Fibroblast of skin of right quadriceps (primary cell): ENCODE measurements around the gene STAB1.
A peak's percentile ranks its signal among the peaks of the same experiment; 100 is the strongest.

Experiments
- DNase-seq: peaks from one replicate; pipeline ENCODE4 v3.0.0-alpha.2; 2013

Gene STAB1

DNA sequence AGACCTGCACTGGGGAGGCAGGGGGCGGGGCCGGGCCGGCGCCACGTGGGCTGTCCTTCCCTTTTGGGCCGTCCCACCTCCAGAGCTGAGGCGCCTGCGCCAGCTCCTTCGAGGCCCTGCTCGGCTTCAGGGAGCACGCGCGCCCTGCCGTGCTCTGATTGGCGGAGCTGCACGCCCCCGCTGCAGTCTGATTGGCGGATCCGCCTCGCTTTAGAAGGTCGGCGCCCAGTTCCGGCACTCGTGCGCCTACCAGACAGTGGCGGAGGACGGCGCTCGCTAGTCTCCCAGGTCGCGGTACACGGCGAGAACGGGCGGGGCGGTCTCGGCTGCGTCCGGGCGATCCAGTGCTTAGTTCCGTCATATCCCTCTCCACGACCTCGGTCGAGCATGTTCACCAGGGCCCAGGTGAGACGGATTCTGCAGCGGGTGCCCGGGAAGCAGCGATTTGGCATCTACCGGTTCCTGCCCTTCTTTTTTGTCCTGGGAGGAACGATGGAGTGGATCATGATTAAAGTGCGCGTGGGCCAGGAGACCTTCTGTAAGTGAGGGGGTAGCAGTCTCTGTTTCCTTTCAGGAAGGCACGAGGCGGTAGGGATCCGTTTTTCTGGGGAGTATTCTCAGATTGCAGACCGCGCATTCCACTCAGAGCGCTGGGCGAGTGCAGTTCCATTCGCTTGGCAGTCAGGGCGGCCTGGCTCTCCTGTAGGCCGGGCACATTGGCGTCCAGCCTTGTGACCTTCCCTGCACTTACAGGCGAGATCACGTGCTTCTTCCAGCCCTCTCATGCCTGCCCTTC lies 41.4 kb downstream of the STAB1 start, which contains the start of gene UQCC5:
Gene UQCC5, plus strand, starts transcription at position 237 of the 796 bp plus-strand sequence. Its CDS starts 151 bp downstream, at position 388.
- DNase-seq: peak; percentile 99

DNA sequence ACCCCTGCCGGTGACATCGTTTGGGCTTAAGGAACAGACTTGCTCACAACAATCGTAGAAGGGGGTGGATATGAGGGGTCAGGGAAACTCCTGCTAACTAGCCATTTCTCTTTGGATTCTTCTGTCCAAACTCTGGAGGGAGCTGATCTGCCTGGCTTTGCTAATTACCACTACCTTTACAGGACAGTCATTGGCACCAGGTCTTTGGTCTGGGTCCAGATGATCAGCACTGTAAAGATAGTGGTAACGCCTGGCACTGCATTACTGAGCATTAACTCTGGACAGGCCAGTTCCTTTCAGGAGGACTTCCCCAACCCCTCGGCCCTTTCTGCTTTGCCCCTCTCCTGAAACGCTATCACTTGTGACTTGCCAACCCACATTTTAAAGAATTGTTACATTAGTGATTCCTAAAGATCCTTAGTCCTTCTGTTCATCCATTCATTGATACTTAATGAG lies 42.1 kb downstream of the STAB1 start:
- no peak for DNase-seq

DNA sequence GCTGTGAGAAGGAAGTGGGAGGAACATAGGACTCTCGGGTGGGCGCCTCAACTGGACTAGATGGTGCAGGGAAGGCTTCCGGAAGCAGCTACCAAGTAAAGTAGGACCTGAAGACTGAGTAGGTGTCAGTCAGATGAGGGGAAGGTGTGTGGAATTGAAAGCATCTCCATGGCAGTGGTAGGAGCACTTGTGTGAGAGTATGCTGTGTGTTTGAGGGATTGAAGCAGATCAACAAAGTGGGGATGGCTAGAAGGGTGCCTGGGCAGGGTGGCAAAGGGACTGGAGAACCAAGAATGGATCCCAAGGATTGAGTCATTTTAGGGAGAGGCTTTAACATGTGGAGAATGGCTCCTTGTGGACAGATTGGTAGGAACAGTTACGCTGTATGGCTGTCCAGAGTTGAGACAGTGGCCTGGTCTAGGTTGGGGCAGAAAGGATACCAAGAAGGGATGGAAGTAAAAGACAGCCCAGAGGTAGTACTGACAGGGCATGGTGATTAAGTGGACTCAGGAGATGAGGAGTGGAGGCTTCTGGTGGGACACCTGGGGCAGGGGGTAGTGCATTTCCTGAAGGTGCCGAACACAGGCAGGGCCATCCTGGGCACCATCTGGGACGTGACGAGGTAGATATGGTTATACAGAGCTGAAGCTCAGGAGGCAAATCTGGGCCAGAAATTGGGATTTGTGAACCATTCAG lies 42.7 kb downstream of the STAB1 start:
- DNase-seq: no peak

DNA sequence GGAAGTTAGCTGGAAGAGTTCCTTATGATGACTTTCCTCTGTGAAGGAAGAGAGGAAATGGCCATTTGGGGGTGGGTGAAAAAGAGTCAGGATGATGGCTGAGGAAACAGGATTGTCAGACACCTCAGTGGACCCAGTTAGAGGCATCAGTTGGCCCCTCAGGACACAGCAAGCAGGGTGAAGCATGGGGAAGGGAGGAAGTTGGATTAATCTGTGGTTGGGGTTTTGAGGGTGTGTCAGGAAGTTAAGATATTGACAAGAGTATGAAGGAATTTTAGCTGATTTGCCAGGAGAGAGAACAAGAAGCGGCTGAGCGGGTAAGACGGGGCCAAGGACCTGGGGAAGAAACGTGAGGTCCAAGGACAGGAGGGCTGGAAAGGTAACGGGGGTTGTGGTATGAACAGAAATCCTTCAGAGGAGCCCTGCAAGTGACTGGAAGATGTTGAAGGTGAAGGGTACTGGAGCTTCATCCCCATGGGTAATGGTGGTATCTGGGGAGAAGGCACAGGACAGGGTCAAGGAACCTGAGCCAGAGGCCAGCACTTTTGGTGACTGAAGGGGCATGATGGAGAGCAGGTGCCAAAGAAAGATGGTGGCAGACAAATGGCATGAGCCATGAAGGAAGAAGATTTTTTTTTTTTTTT lies 44.0 kb downstream of the STAB1 start:
- DNase-seq: no peak

DNA sequence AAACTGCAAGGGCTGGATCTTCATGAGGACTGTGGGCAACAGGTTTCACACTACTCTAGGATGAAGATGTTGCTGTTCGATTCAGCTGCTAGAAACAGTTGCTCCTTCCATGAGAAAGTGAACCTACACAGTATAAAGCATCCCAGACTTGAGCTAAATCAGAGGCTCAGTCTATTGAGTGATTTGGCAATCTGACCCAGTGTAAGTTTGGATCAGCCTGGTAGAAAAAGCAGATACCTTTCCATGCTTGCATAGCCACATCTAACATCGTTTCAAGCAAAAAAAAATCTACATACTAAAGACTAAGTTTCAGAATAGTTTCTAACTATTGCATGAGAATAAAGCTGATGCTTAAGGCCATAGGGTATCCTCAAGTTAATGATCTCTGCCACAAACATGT lies 45.9 kb downstream of the STAB1 start:
- no peak for DNase-seq

DNA sequence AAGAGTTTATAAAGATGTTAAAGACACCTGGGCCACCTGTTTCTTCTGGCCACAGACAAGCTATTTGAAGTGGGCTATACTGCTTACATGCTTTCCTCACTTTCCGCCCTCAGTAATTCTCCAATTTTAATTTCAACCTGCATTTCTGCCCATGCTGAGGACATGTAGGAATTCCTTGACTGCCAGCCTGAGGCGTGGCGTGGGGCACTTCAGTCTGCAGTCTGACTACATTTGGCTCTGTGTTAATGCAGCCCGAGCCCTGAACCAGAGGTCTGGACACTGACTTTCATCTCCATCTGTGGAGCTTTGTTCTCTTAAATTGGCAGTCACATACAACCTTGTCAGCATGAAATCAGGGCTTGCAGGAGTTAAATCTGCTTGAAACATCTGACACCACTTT lies 49.8 kb downstream of the STAB1 start:
- DNase-seq: no peak

DNA sequence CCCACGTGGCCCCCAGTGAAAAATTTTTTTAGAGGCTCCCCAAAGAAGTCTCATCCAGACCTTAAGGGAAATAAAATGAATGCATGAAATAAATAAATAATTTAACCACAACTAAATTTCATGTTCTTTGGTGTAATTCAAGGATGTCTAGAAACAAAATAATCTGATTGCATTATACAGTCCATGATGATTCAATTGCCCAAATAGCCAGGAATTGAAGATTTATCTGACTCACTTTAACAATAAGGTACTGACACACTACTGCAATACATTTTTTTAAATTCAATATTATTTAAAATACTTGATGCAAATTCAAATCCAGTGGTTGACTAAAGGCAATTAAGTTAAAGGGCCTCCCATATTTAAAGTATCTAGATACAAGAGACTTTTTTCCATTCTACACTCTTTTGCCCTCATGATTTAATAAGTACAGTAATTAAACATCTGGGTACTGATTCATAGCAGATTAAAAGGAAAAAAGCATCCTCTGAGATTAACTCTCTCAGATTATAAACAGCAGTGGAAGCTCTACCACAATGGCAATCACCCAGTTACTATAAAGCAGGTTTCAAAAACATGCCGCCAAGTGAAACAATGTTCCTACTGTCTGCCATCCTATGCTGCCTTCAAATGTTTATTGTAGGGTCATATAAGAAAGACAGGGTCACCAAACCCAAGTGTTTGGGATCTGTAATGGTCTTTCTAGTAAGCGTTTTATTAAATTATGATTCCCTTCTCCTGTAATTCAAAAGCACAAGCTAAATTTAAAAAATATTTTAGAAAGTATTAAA lies 51.2 kb downstream of the STAB1 start:
- peak; percentile 16 for DNase-seq

DNA sequence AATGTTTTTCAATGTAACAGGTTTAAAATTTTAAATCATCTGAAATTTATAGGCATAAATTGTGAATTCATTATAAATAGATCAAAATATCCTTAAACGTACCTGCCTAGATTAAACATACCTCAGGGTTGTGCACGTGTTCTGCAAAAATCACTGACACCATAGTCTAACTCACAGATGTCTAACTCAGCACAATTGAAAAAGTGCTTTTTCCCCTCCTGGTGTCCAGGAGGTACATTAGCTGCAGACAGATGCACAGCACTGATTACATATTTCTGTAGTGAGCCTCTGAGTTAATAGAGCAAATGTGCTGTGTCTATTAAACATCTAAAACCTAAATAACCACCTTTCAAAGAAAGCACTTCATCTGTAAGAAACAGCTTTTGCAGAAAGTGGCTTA lies 52.0 kb downstream of the STAB1 start:
- no peak for DNase-seq

DNA sequence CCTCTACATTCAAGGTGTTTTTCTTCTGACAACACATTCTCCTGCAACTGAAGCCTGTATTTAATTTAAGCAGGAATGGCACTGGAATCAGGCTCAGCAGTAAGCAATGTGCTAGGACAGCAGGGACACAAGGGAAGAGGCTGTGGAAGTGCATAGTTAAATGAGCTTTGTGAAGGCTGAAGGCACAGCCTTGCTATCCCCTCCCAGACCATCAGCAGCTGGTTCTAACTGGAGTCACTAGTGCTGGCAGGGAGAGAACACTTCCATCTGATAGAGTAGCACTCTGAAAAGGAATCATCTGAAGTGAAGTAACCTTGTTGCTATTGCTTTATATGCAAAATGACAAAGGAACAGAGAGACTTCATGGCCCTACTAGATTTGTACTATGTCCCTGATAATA lies 56.0 kb downstream of the STAB1 start:
- DNase-seq: no peak

DNA sequence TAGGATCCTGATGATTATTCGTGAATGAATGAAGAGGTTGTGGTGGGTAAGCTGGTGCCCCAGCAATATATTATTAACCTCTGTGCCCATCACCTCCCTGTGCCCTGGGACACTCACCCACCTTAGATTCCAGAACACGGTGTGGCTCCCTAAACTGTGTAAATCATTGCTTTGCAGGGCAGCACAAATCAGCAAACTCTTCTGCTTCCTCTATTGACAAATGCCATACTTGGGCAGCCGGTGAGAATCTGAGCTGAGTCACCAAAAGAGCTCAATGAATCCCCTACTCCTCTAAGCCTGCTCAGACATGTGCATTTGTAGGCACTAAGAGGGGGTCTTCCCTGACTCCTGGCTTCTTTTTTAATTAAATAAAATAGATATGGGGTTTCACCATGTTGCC lies 57.0 kb downstream of the STAB1 start:
- DNase-seq: no peak

DNA sequence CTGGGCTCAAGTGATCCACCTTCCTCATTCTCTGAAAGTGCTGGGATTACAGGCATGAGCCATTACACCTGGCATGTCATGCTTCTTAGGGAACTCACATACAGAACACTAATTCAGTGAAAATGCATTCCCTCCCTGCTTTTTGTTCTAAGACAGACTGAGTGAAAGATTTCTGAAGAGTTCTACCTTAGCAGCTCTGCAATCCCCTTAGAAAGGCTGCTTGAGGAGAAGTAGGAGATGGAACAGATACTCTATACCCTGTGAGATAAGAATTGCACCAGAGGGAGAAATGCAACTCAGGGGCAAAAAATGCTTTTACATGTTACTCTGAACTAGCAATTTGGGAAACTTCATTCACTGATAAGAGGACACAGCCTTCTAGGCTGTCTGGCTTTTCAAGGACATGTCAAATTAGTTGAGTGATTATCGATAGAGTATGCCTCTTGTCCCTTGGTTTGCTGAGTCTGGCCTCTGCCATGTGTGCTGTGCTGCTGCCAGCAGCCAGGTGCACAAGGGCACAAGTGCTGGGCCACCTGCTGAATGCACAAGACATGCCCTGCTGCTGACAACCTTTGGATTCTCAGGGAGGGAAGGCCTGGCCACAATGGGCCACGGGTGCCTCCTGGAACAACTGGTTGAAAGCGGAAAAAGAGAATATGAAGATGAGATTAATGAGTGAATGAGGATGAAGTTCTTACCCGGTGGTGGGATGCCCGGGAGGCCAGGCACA lies 59.1 kb downstream of the STAB1 start:
- DNase-seq: no peak

DNA sequence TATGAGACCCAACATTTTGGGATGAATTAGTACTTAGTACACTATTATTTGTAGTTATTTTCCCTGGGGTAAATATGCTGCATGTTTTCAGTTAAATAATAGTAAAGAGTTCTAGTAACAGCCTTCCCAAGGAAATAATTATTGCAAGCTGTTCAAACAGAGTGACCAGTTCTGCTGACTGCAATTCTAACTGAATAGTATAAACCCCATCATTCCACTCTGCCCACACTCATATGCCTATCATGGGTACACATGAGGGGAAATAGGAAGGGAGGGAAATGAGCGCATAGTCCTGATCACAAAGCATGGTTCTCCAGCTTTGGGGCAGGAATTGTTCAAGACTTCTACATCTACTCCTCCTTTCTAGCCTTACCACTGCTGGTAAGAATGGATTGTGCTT lies 59.9 kb downstream of the STAB1 start:
- peak; percentile 19 for DNase-seq

DNA sequence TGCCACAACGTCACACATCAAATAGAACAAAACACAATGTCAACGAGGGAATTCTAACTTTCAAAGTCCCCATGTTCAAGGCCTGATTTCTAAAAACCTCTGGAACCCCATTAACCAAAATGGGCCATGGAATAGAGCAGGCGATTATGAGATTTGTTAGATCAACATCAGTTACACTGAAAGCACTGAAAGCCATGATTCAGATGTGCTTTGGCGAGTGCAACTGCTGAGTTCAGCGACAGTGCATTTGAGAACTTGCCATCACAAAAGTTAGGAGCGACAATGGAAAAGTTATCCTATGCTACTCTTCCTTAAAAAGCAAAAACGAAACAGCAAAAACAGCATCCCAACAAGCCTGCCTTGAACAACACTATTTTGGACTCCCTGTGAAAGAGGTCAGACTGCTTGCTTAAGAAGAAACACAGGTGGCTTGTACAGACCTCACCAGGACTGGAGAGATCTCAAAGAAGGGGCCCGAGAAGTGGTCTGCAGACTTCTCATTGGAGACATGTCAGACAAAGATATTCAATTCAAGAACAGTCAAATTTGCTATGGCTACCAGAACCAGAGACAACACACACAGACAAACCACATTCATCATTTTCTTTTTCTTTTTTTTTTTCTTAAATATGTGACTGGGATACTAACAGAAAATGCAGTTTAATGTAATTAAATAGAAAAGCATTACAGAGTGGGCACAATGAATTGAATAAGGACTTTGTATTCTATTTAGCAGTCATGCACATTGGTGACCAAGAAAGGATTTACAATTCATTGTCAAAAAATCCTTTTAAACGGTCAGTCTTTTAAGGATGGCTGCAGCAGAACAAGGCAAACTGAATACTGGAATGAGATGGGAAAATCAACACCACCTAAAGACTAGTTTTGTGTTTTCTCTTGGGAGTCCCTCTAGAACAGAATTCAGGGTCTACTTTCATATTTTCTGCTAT lies 62.1 kb downstream of the STAB1 start:
- DNase-seq: no peak

DNA sequence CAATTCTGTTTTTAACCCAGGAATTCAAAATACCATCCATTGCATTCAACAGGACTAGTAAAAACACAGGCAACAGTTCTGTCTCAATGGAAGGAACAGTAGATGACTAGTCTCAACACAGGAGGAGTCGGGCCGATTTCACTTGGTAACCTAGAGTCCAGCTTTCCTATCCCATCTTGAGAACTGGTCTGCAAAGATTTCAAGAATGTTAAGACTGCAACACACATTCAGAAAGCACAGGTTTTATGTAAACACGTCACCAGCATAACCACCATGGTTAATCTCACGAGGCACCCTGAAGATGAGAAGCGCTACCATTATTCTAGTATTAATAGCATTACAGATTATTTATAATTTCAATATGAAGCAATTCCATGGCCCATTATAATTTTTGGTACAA lies 63.3 kb downstream of the STAB1 start:
- DNase-seq: no peak

DNA sequence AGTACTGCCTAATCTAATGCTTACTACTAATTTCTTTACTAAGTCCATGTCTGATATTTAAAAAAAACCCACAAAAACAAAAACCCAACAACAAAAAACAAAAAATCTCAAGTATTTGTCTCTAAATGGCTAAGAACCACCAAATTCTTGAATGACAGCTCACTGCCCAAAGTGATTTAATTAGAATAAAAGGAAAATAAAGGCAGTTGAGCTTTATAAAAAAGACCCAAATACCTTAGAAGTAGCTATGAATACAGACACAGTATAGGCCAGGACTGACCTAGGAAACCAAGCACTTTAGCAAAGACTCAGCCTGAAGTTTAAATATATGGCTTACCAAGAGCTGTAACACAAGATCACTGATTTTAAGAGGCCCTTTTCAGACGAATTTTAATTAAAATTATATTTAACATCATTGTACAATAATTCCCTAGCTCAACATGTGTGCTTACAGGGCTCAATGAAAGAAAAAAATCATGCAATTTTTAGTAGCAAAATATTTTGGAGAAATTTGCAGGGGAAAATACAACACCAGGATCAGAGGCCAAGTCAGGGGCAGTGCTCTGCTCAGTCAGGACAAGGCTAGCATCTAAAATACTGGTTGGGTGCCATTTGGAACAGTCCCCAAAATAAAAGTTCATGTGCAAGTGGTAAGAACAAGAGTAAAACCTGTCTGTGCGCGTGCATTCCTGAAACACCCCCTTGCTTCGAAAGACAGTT lies 66.0 kb downstream of the STAB1 start:
- no peak for DNase-seq

DNA sequence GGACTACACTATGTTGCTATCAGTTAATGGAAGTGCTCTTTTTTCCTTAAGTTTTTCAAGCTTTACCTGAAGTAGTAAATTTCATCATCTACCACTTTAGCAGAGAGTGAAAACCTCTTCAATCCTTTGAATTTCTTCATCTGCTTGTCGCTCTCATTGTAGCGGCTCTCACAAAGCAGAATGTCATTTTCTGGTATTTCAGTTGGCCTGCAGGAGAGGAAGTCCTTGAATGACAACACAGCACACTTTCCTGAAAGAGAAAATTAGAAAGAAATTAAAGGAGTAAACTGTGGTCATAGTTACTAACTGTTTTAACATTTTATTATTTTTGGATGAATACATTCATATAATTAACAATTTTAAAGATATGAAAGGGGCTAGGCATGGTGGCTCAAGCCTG lies 68.8 kb downstream of the STAB1 start:
- DNase-seq: no peak

DNA sequence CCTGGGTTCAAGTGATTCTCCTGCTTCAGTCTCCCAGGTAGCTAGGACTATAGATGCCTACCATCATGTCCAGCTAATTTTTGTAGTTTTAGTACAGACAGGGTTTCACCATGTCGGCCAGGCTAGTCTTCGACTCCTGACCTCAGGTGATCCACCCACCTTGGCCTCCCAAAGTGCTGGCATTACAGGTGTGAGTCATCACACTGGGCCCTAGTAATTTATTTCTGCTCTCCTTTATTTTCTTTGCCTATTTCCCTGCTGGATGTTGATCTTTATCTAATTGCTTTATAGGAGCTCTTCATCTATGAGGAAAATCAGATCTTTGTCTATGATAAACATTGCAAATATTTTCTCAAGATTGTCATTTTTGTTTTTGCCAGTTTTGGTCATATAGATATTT lies 72.9 kb downstream of the STAB1 start:
- DNase-seq: no peak

DNA sequence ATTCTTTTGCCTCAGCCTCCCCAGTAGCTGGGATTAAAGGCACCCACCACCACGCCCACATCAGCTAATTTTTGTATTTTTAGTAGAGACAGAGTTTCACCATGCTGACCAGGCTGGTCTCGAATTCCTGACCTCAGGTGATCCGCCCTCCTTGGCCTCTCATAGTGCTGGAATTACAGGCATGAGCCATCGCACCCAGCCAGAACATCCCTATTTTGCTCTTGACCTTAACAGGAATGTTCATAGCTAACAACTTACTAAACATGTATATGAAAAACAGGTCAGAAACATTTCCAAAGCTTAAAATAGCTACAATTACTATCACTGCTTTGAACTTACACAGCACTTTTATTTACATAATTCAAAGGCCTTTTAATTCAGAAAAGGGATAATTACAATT lies 74.9 kb downstream of the STAB1 start:
- DNase-seq: peak; percentile 24

DNA sequence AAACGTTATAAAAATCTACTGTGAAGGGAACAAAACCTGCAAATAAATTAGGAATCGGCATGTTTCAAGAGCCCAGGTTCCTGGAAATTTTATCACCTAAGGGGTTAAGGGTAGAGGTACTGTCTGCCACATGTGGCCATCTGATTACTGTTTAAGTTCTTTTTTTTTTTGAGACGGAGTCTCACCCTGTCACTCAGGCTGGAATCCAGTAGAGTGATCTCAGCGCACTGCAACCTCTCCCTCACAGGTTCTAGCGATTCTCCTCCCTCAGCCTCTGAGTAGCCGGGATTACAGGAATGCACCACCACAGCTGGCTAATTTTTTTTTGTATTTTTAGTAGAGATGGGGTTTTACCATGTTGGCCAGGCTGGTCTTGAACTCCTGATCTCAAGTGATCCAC lies 77.1 kb downstream of the STAB1 start:
- no peak for DNase-seq
